HG03442 (cell line): ENCODE measurements around the gene C10orf105.

ENCODE experiments used
- ATAC-seq: cut with Tn5 transposase; IDR thresholded peaks from one replicate; pipeline ENCODE4 v1.9.1; 2021; ENCODE audit warnings: mild to moderate bottlenecking, moderate library complexity; ENCODE audit not compliant: unreplicated experiment

Gene C10orf105

DNA sequence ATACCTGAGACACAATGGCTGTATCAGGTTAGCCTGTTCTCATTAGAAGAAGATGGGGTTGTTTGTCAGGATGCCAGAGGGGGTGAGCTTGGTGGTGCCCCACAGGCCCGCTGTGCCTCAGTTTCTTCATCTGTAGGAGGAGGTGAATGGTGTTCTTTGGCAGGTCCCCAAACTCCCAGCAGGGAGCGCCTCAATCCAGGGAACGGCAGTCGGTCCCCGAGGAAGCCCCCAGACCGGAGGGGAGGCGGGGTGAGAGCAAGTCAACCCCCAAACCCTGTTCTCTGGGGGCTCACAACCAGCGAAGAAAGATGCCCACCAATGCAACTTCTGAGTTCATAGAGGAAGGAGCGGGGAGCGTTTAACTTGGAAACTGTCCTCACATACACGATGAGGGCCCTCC lies 16.0 kb downstream of the C10orf105 start:
- no peak for ATAC-seq

DNA sequence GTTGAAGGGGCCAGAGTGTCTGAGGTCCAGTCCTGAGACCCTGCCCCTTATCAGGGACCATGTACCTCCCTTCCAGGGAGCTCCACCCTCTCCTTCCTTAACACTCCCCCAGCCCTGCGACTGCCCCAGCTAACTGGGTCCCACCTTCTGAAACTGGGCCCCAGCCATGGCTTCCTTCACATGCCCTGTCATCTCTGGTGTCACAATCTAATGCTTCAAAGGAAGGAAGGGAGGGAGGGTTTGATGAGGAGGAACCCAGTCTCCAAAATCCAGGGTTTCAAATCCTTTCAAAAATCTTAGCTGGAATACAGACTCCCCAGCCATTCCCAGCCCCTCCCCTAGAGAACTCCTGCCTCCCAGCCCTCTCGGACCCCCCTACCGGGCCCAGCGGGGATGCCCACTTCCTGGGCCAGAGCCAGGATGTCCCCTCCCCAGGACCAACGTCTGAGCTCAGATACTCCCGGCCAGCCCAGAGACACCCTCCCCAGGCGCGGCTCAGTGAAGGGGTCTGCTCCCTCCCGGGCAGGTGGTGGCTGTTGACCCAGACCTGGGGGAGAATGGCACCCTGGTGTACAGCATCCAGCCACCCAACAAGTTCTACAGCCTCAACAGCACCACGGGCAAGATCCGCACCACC lies 18.0 kb downstream of the C10orf105 start:
- ATAC-seq, result no peak

DNA sequence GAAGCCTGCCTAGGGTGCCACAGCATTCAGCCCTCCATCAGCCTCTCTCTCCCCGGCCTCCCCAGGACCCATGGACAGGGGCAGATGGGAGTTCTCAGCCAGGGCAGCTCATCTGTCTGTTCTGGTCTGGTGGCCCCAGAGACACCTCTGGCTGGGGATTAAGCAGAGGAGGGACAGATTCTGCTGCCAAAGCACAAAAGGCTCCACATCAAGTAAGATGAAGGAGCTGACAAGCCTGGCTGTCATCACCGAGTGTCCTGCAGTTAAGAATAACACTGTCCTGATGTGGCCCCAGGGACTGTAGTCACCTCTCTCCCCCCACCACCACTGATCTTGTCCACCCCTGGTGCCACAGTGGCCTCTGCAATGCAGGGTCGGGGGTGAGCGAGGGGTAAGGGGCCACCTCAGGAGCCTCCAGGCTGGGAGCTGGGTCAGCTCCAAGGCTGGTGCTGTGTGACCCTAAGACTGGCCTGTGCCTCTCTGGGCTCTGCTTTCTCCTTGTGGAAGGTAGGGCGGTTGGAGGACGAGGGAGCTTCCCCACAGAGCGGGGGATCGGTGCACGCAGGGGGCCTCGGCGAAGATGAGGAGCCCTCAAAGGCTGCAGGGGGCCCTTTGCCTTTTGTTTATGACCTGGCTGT lies 18.7 kb downstream of the C10orf105 start:
- ATAC-seq, result no peak

DNA sequence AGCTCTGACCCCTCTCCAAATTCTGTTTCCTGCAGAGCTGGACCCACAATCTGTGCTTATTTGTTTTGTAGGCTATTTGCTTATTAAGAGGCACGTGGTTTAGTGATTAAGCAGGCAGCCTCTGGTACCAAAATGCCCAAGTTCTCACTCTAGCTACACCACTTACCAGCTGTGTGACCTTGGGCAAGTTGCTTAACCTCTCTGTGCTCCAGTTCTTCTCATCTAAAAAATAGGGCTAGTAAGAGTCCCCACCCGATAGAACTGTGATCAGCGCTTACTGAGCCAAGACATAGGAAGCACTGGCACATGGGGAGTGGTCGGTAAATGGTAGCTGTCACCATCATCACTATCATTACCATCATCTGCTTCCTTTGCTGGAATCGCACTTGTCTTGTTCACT lies 20.8 kb downstream of the C10orf105 start:
- no peak for ATAC-seq

DNA sequence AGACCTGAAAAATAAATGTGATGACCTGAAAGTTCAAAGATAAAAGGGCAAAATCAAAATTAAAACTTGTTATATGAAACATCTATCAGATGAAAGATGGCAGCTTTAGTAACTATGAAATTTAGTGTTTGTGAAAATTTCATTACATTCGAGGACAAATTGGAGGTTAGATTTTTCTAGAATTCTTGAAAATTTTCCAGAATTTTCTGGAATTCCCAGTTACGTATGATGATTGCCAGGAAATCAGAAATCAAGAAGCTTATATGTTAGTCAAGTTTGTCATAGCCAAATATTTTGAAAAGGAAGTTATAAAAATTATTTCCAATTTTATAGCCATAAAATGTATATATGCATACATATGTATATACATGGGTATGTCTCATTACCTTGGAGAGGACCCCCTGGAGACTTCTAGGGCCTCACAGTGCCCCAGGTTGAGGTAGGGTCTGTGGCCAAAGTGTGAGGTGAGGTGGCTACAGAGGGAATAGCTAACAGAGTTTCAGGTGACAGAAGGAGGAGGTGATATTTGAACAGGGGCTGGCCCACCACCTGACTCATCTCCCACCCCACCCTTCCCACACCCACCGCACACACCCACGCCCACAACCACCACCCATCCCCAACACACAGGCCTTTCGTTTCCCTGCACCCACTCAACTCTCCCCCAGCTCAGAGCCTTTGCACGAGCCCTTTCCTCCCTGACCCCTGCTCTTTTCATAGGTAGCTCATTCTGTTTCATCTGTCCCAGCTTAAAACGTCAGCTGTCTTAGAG lies 21.5 kb downstream of the C10orf105 start:
- ATAC-seq, result no peak

DNA sequence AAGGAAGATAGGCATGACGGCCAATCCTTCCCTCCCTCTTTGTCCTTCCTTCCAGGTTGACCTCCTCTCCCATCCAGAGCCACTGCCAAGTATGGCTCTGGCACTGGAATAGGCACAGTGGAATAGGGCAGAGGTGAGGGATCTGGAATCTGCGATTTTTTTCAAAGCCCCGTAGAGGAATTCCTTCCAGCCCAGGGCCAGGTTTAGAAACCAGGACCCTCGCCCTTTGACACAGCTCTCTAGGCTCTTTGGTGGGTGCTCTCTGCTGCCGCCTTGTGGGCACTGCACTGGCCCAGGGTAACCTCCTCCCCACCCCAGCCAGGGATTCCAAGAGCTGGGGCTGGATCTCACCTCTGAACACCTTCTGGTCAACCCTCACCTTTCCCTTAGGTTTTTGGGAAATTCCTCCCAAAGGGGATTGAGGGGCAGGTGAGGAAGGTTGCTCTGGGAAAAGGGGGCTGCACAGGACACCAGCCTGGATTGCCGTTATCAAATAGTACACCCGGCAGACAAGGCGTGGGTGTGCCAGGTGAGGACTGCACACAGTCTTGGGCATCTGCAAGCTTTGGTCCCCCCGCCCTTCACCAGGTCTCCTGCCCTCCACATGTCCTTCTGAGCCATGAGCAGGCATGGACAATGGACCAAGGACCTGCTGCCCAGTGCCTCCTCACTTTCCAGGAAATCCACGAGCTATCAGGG lies 22.8 kb downstream of the C10orf105 start:
- no peak for ATAC-seq

DNA sequence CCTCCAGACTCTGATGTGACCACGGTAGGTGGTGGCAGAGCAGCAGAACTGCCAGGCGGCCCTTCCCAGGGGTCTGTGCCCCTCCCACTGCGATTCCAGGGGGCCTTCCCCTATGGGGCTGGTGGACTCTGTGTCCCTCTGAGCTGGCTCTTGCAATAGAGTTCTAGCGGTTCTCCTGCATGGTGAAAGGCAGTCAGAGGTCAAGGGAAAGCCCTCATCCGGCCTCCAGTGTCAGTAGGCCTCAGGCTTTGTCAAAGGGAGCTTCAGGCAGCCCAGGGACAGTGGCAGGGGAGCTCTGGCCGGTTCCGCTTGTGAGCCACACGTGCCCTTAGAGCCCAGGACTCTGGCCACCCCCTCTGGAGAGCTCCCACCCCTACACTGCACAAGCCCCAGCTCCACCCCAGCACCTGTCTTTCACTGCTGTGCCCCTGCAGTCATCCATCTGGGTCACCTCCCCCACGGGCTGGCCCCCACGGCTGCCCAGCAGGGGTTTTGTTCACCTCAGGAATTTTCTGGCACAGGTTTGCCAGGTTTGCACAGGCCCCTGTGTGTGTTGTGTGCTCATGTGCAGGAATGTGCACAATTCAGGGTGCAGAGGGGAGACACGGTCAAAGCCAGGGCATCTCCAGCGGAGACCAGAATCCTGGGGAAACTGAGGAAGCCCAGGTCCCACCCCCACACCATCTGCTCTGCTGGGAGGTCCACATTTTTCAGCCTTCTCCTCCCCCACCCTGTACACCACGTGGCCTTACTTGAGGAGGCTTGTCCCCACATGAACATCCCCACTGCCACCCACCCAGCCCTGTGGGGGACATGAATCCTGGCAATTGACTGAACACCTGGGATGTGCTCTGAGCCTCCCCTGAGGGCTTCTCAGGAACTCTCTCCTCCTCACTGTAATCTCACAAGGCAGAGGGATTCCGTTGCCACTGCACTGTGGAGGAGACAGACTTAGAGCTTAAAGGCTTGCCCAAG lies 23.8 kb downstream of the C10orf105 start:
- no peak for ATAC-seq

DNA sequence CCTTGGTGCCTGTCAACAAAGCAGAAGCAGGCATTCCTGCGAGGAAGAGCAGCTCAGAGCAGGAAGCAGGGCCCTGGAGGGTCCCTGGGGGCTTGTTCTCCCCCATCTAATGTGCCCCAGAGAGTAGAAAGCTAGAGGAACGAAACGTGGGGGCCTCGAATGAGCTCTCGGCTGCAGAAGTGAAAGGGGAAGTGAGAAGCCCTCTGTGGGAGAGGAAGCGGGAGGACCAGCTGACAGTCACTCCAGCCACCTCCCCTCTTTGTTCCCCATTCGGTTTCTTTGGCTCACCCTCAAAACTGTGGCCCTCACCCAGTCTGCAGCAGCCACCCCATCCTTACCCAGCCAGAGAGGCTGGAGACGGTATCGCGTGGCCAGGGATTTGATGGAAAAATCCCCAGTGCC lies 25.0 kb downstream of the C10orf105 start:
- ATAC-seq, result peak; percentile 85

DNA sequence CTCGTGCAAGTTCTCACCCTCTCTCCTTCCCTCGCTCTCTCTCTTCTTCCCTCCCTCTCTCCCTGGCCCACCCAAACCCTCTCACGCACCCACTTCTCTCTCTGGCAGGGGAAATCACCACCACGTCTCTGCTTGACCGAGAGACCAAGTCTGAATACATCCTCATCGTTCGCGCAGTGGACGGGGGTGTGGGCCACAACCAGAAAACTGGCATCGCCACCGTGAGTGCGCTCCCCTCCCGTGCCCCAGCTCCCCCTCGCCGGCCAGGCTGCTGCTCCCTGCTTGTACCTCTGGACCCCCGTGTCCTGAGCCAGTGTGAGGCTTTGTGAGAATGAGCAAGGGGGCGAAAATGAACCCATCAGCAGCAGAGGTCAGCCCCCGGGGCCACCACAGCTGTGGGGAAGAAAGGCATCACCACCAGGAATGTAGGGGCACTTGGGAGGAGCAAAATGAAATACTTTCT lies 25.5 kb downstream of the C10orf105 start:
- no peak for ATAC-seq

DNA sequence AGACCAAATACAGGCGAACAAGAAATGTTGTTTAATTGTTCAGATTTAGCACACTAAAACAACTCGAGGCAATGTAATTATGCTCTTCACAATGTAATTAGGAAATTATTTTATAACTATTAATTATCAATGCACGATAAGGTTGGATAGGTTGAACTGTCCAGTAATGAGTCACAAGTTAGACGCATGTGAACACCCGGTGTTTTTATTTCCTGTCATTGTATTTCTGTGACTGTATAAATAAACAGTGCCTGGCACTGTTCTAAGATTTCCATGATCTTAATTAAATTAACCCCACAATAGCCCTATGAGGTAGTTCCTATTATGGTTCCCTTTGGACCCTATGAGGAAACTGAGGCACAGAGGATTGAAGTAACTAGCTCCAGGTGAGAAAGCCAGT lies 26.2 kb downstream of the C10orf105 start:
- no peak for ATAC-seq

DNA sequence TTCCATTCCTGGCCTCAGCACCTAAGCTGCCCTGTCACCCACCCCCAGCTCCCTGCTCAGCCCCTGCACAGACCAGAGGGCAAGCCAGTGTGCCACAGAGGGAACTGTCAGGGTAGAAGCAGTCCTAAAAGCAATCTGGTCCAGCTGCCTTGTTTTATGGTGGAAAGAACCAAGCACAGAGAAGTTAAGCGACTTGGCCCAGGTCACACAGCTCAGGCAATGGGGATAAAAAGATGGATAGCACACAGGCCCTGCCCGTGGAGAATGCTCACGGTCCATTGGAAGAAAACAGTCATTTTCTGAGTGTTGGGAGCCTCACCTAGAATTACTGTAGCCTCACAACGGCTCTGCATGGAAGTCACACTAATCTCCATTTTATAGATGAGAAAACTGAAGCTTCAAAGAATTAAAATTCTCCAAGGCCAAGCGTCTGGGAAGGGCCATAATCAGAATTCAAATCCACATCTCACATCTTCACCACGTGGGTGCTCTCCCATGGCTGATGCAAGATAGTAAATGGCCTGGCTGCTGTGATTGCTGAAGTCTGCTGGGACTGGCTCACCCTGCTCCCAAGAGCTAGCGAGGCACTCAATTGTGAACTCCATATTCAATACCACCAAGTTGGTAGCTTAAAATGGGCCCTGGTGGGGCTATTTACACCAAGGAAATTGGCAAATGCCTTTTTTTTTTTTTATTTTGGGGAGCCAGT lies 26.8 kb downstream of the C10orf105 start:
- no peak for ATAC-seq

DNA sequence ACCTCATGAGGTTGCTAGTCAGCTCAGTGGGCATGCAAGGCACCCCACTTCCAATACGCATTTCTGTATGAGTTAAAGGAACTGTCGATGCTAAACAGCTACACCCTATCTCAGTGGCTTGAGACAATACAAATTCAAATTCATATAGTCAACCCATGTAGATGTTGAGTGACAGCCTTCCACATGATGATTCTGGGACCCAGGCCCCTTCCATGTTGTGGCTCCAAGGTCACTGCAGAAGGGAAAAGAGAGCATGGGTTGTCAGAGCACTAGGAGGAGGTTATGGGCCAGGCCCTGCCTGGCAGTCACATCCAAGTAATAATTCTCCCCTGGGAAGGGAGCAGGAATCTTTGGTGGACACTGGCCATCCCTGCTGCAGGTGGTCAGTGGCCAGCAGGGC lies 28.2 kb downstream of the C10orf105 start:
- no peak for ATAC-seq

DNA sequence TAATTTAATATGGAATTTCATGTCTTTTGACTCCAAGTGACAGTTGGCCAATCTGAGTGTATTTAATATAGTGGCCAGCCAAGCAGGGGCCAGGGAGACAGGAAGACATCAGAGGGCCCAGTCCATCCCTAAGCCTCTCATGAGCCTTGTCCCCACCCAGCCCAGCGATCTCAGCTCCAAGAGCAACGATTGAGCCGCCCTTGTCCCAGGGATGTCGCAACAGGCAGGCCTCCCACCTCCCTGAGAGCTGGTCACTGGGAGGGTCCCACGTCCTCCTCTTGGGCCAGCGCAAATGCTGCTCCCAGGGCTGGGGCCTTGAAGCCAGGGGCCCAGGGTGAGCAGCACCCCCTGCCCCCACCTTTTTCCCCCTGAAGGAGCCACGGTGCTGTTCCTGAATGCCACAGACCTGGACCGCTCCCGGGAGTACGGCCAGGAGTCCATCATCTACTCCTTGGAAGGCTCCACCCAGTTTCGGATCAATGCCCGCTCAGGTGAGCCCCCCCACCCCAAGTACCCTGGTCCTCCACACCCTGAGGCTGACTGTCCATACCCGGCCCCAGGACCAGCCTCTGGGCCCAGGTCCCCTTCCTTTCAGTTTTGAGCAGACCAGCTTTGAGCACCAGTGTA lies 29.4 kb downstream of the C10orf105 start:
- ATAC-seq, result no peak

DNA sequence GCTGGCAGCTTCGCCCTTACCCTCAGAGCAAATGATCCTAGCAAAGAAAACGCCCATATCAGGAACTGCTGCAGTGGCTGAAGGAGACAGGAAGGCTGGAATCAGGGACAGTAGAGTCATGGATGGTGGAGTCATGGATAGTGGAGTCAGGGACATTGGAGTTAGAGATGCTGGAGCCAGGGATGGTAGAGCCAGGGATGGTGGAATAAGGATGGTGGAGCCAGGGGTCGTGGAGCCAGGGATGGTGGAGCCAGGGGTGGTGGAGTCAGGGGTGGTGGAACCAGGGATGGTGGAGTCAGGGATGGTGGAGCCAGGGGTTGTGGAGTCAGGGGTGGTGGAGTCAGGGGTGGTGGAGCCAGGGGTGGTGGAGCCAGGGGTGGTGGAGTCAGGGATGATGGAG lies 31.3 kb downstream of the C10orf105 start:
- ATAC-seq, result no peak

DNA sequence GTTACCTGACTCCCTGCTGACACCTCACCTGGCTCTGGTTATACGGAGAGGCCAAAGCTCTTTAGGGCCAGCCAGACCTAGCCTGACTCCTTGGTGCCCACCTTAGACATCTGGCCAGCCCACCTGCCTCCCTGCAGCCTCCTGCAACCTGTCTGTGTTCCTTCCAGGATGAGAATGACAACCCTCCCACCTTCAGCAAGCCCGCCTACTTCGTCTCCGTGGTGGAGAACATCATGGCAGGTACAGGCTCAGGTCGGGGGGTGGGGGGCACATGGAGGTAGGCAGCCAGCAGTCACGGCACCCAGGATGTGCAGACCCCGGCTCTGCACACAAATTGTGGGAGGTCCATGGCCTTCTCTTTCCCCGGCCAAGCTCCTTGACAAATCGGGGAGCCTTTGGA lies 32.1 kb downstream of the C10orf105 start:
- ATAC-seq, result no peak

DNA sequence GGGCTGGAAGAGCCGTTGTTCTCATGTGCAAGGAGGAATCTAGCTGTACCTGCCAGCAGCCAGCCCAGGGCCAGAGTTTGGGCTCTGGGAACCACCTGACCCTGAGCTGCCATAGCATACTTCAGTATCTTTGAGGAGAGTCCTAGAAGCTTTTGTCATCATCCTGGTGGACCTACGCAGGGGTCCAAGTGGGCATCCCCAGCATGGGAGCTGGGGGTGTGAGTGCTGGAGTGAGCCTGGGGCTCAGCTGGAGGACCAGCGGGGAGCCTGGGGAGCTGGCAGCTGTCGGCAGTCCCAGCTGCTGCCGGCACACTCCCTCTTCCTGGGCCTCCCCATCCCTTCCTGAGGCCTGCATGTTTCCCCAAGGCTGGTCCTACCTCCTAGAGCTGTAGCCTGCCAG lies 32.5 kb downstream of the C10orf105 start:
- ATAC-seq, result no peak

DNA sequence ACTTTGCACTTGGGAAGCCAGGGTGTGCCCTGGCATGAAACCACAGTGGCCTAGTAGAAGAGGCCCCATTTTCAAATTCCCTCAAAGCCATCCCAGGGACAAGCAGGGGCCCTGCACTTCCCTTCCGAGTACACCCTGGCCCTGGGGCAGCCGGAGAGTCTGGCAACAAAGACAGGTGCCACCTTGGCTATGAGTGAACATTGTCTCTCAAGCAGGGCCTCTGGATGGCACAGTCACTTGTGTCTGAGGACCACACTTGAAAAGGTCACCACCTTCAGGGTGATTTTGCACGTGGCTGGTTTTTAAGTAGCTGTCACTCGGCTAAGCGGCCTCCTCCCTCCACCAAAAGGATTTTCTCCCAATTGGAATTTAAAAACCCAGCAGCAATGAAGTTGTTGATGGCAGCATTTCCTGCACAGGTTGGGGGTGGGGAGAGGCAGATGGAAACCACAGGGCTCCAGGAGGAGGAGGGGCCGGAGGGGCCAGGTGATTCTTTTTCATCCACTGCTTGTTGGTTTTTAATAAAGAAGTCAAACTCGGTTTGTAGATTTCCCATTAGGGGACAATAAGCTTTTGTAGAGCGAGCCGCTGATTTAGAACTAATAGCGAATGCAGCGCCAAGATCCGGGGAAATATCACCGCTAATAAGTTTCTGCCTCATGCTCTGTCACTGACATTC lies 33.9 kb downstream of the C10orf105 start:
- ATAC-seq, result no peak

DNA sequence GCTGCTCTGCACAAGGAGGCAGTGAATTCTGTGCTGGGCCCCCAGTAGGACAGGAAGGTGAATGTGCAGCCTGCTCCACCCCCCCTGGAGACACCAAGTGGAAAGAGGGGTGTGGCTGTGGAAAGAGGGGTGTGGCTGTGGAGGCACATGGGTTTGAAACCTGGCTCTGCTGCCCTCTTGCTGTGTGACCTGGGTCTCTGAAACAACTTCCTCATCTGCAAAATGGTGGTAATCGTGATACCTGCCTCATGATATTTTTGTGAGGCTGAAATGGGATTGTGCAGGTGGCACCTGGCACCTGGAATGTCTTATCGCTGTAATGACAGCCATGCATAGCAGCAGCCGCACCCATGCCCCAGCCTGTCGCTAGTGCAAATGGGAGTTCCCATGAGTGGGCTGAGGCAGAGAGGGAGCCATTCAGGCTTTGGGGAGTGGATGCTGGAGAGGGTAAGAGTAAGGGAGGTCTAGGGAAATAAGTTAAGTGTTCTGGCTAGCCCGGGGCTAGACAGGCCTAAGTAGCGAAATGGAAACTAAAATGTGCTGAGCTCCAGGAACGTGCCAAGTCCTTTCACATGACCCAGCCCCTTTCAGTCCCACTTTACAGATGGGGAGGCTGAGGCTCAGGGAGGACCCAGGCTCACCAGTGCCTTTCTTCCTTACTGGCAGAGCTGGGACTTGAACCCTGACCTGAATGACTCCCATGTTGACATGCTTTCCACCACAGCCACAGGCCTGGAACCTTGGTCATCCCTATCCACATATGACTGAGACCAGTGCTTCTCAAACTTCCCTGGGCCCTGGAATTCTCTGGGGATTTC lies 35.0 kb downstream of the C10orf105 start:
- ATAC-seq, result no peak
